GM23248 (cell line): Measurements from ENCODE around the gene NR3C1.

Source experiments
- EZH2 ChIP-seq: fragments of 200-600 bp; sonication (generic); IDR thresholded peaks from 2 replicates; pipeline ENCODE4 v1.6.1; 2018; ENCODE audit warnings: antibody characterized with exemption, mild to moderate bottlenecking; ENCODE audit not compliant: insufficient read depth, poor library complexity, severe bottlenecking
- EZH2phosphoT487 ChIP-seq: fragments of 200-600 bp; sonication (generic); IDR thresholded peaks from 2 replicates; pipeline ENCODE4 v1.6.1; 2018; ENCODE audit warnings: antibody characterized with exemption, moderate library complexity, mild to moderate bottlenecking, low read depth; ENCODE audit not compliant: insufficient read depth

GRCh38 chr5:143229426-143229895, 174.0 kb downstream of the NR3C1 start:
- TF ChIP-seq EZH2 (no peak), EZH2phosphoT487 (no peak)
